ENCODE results near the gene ZNF625.

GRCh38 chr19:12162882-12163806, 6.6 kb upstream of the ZNF625 start, which contains the start of gene ZNF136:
- no peak for TF ChIP-seq CTCF (IDR thresholded peaks at IDR 0.05; ENCODE audit: insufficient read depth, low read length)
- TF ChIP-seq GABPA (IDR thresholded peaks at IDR 0.05; ENCODE audit: low read depth): no peak
- TF ChIP-seq REST (IDR thresholded peaks at IDR 0.05; ENCODE audit: insufficient replicate concordance, low read depth): peak; percentile 21

Measured in HL-60 (cell line).